GM18907 (cell line): ENCODE data around the gene NDUFV2.
A peak's percentile ranks its signal among the peaks of the same experiment; 100 is the strongest.

Experiments used
- ATAC-seq: cut with Tn5 transposase; IDR thresholded peaks from one replicate; pipeline ENCODE4 v1.9.1; 2021; ENCODE audit warnings: mild to moderate bottlenecking, moderate library complexity; ENCODE audit not compliant: unreplicated experiment

NDUFV2 gene

GRCh38 chr18:9113468-9114149 lies 11.1 kb downstream of the NDUFV2 start:
- ATAC-seq: no peak

DNA sequence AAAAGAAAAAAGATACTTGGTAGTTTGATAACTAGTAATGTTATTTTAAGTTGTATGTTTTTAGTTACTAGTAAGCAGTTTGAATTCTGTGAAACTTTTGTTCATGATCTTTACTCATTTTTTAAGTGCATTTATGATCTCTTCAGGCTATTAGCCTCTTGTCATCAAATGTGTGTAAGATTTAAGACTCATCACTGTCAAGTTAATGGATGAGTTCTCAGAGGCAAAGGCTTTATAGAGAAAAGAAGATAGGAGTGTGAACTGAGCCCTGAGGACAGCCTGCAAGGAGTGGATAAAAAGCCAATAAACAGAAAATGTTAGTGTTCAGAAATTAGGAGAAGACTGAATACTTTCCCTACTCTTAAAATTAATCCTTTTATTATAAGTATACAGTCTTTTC lies 13.5 kb downstream of the NDUFV2 start:
- no peak for ATAC-seq

GRCh38 chr18:9117980-9118841 lies 15.7 kb downstream of the NDUFV2 start:
- ATAC-seq: no peak

GRCh38 chr18:9120796-9121195 lies 18.3 kb downstream of the NDUFV2 start:
- no peak for ATAC-seq

DNA sequence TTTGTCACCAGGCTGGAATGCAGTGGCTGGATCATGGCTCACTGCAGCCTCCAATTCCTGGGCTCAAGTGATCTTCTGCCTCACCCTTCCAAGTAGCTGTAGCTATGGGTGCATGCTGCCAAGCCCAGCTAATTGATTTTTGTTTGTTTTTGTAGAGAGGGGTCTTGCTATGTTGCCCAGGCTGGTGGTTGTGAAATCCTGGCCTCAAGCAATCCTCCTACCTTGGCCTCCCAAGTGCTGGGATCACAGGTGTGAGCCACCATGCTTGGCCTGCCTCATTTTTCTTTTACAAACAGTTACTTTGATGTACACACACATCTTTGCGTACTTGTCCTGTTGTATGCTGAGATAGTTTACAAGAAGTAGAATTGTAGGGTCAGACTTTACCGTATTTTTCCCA lies 21.0 kb downstream of the NDUFV2 start:
- ATAC-seq: no peak

- ATAC-seq: no peak
Observed at GRCh38 chr18:9124824-9125223, 22.3 kb downstream of the NDUFV2 start.

DNA sequence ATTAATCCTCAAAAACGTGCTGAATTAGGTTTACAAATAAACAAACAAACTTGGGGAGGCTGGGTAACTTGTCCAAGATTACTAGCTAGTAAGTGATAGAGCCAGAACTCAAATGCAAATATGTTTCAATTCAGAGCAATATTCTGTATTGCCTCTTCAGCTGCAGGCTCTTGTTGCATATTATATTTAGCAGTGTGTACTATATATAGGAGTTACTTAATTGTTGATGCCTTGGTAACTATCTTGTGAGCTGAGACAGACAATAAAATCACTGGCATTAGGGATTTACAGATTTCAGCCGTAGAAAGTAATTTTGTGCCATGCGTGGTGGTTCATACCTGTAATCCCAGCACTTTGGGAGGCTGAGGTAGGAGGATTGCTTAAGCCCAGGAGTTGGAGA lies 23.8 kb downstream of the NDUFV2 start:
- ATAC-seq: no peak

DNA sequence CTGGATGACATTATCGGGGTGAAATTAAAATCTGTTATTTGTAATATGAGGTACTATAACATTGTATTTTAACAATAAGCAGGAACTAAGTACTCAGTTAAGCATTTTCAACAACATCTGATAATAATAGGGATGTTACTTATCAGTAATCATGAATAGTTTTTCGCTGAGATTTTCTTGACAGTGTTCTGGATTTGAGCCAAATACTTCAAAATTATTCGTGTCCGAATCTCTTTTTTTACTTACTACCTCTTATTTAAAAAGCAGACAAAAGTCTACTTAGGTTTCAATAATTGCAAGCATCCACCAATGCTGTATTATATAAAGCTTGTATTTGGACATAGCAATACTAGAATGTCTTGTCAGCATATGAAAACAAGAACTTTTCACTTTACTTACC lies 27.7 kb downstream of the NDUFV2 start:
- no peak for ATAC-seq

DNA sequence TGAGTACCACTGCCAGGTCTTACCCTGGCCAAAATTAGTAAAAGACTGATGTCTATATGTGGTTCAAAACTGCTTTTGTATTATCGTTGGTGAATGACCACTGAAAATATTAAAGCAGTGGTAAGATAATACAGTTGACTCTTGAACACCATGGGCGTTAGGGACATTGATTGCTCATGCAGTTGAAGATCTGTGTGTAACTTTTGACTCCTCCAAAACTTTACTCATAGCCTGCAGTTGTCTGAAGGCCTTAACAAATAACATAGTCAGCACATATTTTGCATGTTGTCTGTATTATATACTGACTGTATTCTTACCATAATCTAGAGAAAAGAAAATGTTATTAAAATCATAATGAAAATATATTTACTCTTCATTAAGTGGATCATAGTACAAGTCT lies 28.3 kb downstream of the NDUFV2 start:
- no peak for ATAC-seq

- no peak for ATAC-seq
Observed at GRCh38 chr18:9132628-9133027, 30.1 kb downstream of the NDUFV2 start.

DNA sequence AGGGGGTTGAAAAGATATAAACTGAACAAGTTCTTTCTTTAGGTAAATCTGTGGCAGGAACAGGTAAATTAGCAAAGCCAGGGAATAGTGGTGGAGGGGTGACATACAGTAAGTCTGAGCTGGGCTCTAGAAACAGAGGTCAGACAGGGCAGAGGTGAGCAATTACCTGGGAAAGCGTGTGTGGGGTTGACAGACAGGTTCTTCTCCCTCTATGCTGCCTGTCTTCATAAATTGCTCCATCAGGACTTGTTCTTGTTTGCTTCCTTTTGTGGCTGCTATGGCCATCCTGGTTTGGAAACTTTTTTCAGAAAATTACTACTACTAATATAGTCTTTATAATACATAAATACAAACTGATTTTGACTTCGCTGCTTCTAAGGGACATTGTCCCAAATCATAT lies 30.7 kb downstream of the NDUFV2 start:
- ATAC-seq: no peak

DNA sequence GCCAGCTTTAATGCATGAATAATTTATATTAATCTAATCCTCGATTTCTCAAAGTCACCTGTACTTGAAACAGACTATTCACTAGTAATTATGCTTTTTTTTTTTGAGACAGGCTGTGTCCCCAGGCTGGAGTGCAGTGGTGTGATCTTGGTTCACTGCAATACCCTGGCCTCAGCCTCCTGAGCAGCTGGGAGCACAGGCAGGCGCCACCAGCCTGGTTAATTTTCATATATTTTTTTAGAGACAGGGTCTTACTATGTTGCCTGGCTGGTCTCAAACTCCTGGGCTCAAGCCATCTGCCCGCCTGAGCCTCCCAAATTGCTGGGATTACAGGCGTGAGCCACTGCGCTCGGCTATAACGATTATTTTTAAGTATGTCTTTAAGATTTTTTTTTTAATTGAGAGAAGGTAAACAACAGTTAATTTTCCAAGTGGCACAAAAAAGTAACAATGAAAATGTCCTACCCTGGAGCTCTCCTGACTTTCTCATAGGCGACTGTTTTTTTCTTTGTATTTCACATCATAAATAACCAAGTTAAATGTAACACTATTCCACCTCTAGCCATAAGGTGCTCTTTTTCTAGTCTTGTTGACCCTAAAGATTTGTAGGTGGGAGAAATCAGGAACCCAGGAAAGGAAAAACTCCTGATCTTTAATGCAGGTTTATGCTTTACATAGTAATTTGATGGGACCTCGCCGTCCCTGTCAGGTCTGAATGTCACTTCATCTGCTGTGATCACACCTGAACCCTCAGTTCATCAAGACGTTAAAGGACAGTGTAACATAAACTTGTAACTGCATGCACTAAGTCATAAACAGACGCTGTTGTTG lies 32.8 kb downstream of the NDUFV2 start:
- ATAC-seq: no peak

GRCh38 chr18:9135912-9136314 lies 33.4 kb downstream of the NDUFV2 start:
- ATAC-seq: peak; percentile 29

DNA sequence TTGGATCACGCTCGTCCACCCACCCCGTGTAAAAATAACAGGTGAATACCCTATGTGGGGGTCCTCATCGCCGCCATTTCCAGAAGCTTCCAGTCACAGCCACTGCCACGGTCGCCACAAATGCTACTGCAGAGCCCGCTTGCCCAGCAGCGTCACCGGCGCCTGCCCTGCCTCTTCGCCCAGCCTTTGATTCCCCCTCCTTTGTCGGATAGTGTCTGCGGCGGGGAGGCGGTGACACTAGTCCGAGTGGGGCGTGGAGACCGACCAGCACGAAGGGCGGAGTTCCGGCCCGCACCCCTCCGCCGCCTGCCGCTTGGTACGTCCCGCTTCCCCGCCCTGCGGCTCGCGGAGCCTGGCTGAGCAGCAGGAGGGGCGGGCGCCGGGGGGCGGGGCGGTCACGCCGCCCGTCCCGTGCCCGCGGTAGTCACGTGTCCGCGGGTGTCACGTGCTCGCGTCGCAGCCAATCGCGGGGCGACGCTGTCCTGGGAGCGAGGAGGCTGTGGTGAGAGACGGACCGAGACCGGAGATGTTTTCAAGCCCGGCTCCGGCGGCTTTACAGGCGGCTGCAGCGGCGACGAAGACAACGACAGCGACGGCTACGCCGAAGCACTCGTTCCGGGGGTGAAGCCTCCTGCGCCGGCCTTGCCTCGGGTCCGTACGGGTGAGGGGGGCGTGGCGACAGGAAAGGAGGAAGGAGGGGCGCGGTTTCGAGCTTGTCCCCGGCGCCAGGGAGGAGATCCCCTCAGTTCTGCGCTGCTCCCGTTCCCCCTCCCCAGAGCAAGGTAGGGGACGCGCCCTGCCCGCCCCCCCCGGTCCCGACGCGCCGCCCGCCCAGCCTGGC lies 34.0 kb downstream of the NDUFV2 start, which contains the start of gene ANKRD12:
TSS of gene ANKRD12 (plus strand) at position 467 of the 841 bp plus-strand sequence. CDS start 45,652 bp downstream, outside the sequence.
- ATAC-seq: peak; percentile 75

DNA sequence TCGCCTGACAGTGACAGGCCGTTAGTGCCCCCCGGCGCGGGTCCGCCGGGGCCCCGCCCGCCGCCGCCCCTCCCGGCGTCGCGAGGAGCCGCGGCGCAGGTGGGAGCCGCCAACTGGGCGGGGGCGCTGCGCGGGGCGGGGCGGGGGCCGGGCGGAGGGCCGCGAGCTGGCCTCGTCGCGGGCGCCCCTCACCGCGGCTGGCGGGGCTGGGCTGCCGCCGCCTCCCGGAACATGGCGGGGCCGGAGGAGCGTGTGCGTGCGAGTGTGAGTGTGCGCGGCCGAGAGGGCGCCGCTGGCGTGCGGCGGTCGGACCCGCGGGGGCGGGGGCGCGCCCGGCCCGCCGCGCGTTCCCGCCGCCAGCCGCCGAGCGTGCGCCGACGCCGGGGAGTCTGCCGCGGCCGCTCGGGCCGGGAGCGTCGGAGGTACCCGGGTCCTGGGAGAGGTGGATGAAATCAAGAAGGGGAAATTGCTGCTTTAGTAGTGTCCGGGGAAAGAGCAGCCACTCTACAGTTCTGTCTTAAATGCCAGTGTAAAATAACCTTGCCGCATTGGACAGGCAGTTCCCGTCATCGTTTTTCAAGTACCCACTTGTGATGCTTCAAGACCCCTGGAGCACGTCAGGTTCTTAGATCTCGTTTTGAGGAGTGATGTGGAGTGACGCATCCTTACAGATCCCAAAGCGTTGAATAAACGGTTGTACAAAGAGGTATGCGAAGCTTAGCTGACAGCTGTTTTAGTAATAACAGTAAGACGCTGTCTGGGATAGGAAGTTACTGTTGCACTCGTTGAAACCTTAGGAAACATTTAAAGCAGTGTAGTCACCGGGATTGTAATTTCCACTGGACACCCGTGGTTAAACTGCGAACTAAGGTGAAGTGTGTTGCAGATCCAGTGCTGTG lies 34.9 kb downstream of the NDUFV2 start:
- ATAC-seq: peak; percentile 41

DNA sequence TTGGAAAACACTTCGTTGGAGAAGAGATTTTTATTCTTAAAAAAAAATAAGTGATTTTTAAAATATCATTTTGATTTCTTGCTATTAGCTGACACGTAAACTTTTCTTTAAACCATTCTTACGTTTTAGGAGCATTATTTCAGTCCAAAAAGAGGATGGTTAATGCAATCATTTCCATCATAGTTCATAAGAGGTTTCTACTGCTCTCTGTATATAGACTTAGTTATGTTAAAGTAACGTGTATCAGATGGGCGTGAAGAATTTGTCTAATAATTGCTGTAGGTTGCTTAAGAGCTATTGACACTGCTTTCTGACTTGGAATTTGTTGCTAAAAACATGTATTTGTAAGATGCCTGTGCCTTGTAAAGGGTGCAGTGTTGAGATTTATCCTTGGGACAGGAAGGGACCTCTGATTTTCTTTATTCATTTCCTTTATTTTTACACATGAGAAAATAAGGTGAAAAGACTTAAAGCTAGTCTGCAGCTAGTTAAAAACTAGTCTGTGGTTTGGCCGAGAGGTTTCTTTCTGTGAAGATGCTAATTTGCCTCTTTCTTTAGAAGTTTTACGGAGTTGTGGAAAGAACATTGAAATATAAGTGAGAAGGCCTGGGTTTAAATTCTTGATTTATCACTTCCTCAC lies 37.0 kb downstream of the NDUFV2 start:
- ATAC-seq: no peak

DNA sequence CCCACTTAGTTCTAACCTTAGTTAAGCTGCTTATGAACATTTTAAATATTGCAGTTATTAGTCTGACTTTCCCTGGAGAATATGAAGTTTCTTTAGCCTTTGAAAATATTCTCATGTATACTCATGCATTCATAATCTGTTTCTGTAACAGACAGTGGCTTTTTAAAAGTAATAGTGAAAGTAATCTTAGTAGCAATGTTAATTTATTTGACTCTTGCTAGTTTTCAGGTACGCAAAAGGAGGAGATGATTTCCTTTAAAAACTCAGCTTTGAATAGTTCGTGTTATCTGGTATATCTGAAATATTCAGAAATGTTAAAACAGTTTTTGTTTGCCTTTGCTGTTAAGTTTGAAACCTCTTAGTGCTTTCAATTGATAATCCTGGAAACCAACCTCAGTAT lies 37.9 kb downstream of the NDUFV2 start:
- ATAC-seq: no peak

DNA sequence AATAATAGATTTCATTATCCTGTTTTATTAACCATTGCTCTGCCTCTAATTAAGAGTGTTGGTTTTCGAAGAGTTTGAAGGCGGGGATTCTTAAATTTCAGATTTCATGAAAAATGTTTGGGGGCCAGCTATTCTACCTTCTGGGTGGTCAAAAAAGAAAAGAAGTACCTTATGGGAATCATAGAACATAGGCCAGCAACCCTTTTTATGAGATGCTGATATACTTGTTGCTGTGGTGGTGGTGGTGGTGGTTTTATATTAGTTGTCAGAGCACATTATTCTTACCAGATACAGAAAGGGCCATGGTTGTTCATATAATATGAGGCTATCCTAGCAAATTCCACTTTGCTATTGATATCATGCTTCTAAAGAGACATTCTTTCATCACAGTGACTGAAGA lies 38.5 kb downstream of the NDUFV2 start:
- ATAC-seq: no peak

- ATAC-seq: no peak
Observed at GRCh38 chr18:9146224-9146623, 43.7 kb downstream of the NDUFV2 start.
